GM08714 (cell line): ENCODE measurements around the gene FAM89A.
"Not testable (repeated sequence)": the region's sequence is repeated elsewhere in the genome, so short reads cannot be mapped to it uniquely, and the experiment has no call there.

Experiments
- H3K4me3 ChIP-seq: fragments of 200-500 bp; sonication (Bioruptor generic); 2 replicates; pipeline ENCODE4 v1.5.1; 2014; ENCODE audit warnings: mild to moderate bottlenecking, low read length, inconsistent platforms
- ZNF274 ChIP-seq: IDR thresholded peaks from 2 replicates; pipeline ENCODE4 v1.6.1; 2012; ENCODE audit warnings: mild to moderate bottlenecking, low read depth, low read length

FAM89A gene

DNA sequence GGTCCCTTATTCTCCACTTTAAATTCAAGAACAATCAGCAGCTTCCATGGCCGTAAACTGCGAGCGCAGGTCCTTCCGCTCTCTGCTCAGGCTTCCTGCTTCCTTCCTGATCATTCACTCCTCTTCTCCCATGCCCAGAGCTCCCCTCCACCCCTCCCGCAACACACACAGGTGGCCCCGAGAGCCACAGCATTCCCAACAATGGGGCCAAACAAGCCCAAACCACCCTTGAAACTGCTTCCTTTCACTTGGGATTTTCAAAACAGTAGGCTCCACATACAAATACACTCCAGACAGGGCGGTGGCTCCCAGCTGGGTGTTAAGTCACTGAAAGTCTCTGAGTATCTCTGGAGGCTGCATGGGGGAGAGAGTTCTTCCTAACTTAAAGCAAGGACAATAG, 11.4 kb downstream of the FAM89A start:
- TF ChIP-seq ZNF274, result no peak
- H3K4me3 ChIP-seq, result no peak overlapping the region

- H3K4me3 ChIP-seq, result no peak overlapping the region
- no peak for TF ChIP-seq ZNF274
These were observed 12.1 kb downstream of the FAM89A start for GRCh38 chr1:231027971-231028370.

DNA sequence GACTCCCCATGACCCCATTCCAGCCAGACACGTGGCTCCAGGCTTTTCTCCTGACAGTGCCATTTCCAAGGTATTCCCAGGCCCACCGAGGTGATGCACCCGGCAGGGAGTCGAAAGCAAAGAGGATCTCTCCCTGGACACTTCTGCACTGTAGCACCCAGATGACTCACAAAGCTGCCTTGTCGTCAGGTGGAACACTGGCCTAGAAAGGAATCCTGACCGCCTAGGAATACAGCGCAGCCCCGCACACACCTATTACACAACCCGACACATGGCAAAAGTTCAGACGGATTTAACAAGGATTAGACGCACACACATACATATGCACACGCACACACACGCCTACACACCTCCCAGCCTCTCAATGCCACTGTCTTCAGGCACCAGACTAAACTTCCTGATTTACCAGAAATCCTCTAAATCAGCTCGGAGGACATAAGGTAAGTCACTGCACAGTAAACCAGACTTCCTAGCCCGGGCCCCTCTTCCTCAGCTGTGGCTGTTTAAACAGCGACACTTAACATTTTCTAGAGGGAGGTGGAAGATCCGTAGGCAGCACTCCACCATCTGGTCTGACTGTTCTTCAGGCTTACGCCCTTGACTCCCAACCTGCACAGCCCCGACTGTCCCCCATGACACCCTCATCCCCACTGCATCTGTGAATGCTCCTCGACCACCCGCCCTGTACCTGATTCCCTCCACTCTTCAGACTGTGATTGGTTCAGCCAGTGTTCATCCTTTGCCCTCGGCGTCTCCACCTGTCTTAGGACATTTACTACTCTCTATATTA, 12.7 kb downstream of the FAM89A start:
- TF ChIP-seq ZNF274, result no peak
- H3K4me3 ChIP-seq, result no peak overlapping the region

GRCh38 chr1:231026576-231026975, 13.5 kb downstream of the FAM89A start:
- no peak for TF ChIP-seq ZNF274
- no peak overlapping the region for H3K4me3 ChIP-seq

DNA sequence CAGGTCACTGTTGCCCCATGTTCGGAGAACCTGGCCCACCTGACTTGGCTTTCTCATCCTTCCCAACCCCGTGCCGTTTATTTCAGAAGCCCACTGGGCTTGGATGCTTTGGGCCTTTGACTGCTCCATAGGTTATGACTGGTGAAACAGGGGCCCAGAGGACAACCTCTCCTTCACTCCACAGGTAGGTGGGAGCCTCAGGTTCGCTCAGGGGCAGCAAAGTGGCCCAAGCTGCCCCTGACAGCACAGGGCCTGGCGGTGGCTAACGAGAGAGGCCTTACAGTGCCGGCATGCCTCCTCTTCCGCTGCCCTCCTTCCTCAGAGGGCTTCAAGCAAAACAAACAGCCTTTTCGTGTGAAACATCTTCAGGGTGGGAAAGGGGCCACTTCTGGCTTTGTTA, 16.9 kb downstream of the FAM89A start:
- H3K4me3 ChIP-seq, result no peak overlapping the region
- TF ChIP-seq ZNF274, result no peak

GRCh38 chr1:231022543-231022942, 17.5 kb downstream of the FAM89A start:
- not testable (repeated sequence) for H3K4me3 ChIP-seq

- no peak for TF ChIP-seq ZNF274
- no peak overlapping the region for H3K4me3 ChIP-seq
These were observed 18.5 kb downstream of the FAM89A start for GRCh38 chr1:231021540-231022031.

DNA sequence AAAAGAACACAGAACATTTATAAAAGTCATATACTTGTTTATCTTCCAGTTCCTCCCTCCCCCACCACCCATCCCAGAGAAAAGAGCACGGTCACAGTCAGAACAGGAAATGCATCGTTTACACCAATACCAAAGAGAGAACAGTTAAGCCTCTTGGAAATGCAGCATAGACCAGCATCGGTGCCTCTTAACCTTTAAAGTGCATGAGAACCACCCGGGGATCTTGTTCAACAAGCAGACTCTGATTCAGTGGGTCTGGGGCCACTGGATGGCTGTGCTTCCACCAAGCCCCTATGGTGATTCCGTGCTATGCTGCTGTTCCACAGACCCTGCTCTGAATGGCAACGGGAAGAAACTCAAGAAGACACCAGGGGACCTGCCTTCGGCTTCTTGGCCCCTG, 19.2 kb downstream of the FAM89A start:
- no peak overlapping the region for H3K4me3 ChIP-seq
- TF ChIP-seq ZNF274, result no peak

DNA sequence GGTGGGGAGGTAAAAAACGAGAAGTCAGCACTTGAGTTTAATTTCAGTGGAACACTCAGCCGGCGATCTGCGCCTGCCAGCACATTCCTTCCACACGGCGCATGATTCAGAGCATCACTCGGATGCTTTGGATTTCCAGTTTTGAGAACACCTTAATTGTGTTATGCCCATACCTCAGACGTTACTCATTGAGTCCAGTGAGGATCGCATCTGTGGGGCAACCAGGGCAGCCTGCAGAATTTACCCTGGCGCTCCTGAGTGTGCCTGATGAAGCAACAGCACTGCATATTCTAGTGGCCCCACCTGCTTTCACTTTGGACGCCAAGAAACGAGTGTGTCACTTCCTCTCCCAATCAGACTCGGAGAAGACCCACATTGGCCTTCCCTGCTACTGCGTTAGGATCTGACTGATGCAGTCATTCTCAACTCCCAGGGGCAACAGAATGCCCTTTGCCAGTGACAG, 19.9 kb downstream of the FAM89A start:
- TF ChIP-seq ZNF274, result no peak
- H3K4me3 ChIP-seq, result no peak overlapping the region

GRCh38 chr1:231019711-231020110, 20.3 kb downstream of the FAM89A start:
- no peak for TF ChIP-seq ZNF274
- H3K4me3 ChIP-seq, result no peak overlapping the region

DNA sequence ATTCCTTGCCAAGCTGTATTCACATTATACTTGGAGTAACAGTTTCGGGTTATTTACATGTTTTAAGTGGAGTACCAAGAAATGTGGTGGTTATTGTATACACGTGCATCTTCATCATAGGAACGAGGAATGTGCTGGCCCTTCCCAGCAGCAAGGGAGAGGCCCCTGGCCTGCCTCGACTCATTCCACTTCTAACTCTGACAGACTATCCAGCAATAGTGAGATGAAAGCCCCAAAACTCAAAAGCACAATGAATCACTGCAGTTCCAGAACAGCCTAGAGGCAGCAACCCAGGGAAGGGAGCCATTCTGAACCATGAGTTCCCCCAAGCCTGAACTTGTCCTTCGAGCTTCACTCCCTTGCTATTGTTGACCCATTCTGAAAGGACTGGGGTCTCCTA, 23.1 kb downstream of the FAM89A start:
- no peak for TF ChIP-seq ZNF274
- no peak overlapping the region for H3K4me3 ChIP-seq

DNA sequence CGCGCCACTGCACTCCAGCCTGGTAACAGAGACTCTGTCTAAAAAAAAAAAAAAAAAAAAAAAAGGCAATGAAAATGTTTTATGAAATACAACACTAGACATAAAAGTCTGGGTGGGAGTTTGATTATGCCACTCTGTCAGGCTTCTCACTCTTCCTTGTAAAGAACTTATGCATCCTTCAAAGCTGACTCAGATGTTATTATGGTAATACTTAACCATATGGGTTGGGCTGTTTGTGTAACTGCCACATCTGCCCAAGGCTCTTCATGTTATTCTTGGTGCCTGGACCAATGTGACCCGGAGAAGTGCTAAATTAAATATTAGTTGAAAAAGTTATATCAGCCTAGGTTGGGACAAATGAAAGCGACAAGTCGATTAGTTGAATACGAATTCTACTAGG, 23.8 kb downstream of the FAM89A start:
- TF ChIP-seq ZNF274, result no peak
- no peak overlapping the region for H3K4me3 ChIP-seq

DNA sequence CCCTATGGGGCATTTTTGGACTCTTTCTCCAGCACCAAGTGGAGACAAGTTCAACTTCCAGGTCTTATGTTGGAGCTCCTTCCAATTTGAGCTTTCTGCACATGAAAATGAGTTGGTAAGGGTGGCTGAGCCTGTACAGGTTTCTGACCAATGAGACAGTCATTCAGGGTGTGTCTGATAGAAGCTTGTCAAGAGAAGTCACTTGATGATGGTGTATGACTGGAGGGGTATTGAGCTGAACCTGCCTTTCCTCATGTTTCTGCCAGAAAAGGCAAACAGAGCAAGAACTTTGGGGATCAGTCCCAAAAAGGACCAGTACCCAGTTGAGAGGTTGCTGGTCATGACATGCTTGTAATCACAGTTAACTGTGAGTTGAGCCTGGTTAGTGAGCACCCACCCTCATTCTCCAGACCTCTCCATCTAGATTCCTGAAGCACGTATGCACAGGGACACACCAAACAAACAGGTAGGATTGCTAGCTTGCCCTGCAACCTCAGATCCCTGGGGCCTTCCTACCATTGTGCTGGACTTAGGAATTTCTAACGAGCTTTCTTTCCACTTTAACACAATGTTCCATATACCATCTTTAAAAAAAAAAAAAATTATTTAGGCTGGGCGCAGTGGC, 26.6 kb downstream of the FAM89A start:
- no peak overlapping the region for H3K4me3 ChIP-seq
- no peak for TF ChIP-seq ZNF274

GRCh38 chr1:231011963-231012362, 28.1 kb downstream of the FAM89A start:
- TF ChIP-seq ZNF274, result no peak
- H3K4me3 ChIP-seq, result no peak overlapping the region

DNA sequence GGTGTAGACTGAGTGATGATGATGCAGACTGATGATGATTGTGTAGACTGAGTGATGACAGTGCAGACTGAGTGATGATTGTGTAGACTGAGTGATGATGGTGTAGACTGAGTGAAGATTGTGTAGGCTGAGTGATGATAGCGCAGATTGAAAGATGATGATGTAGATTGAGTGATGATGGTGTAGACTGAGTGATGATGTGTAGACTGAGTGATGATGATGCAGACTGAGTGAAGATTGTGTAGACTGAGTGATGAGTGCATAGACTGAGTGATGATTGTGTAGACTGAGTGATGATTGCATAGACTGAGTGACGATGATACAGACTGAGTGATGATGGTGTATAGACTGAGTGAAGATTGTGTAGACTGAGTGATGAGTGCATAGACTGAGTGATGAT, 28.7 kb downstream of the FAM89A start:
- no peak for TF ChIP-seq ZNF274
- no peak overlapping the region for H3K4me3 ChIP-seq

GRCh38 chr1:231007535-231007934, 32.5 kb downstream of the FAM89A start:
- not testable (repeated sequence) for H3K4me3 ChIP-seq
